HCT116 (cell line): Measurements from ENCODE around the gene ZEB1. TPM values are rescaled to one million over a fixed set of nuclear protein-coding genes. Genes with fewer than 3 reads are reported as not detected.

Source experiments
- ATAC-seq: fragments of 200-7000 bp; cut with Tn5 transposase; 2 replicates; pipeline ENCODE4 v1.9.1; 2020; ENCODE audit warnings: mild to moderate bottlenecking, moderate library complexity
- BruUV-seq: library from RNA; stranded (reverse); fragments of 400-500 nt; replicated peaks from 2 replicates; lab custom pipeline; 2021; lab: Mats Ljungman, UMichigan
- CTCF ChIA-PET: fragments of 300-600 bp; sonication (Branson Sonifier 250); formaldehyde crosslinking; loops from one replicate; lab custom pipeline; 2021; ENCODE audit warnings: antibody characterized with exemption; lab: Charles Lee
- POLR2A ChIA-PET: fragments of 300-600, 350-600 bp; sonication (Branson Sonifier 250); formaldehyde crosslinking; loops from one replicate; lab custom pipeline; 2021; ENCODE audit warnings: antibody characterized with exemption; lab: Charles Lee
- RAD21 ChIA-PET, 2 experiments: fragments of 300-600 bp; sonication (Branson Sonifier 250); formaldehyde crosslinking; loops; one replicate each; lab custom pipeline; 2023; ENCODE audit warnings: low total read pairs in 2 of 2; ENCODE audit not compliant: uncharacterized antibody in 2 of 2, unreplicated experiment in 2 of 2, low non-redundant PET in 1 of 2; lab: Charles Lee
- DNase-seq: peaks from one replicate; pipeline ENCODE4 v3.0.0-alpha.2; 2010; ENCODE audit warnings: low read depth, low spot score
- H2AFZ ChIP-seq: fragments of 200-600 bp; shearing (Covaris generic), sonication (generic); 2 replicates; pipeline ENCODE4 v1.6.1; 2017; ENCODE audit warnings: low read depth, mixed run types, mixed read lengths, antibody characterized with exemption, low read length; ENCODE audit not compliant: poor library complexity, severe bottlenecking
- H3K27ac ChIP-seq: 2 replicates; pipeline ENCODE4 v1.5.1; 2012; ENCODE audit warnings: low read depth, low read length
- H3K27me3 ChIP-seq: fragments of 200-600 bp; sonication (generic); 2 replicates; pipeline ENCODE4 v1.6.1; 2016; ENCODE audit warnings: mixed run types, low read length, mixed read lengths; ENCODE audit not compliant: insufficient read depth
- H3K36me3 ChIP-seq, 2 experiments: fragments of 200-500 bp in 1 of 2; fragments of 200-600 bp in 1 of 2; sonication (Bioruptor generic) in 1 of 2; sonication (generic) in 1 of 2; 2 replicates each; pipeline versions ENCODE4 v1.5.1 to v1.6.1; 2014 to 2016; ENCODE audit warnings: low read length in 2 of 2, inconsistent platforms in 1 of 2, mixed read lengths in 1 of 2, mixed run types in 1 of 2; ENCODE audit not compliant: insufficient read depth in 2 of 2, control insufficient read depth in 1 of 2
- H3K4me1 ChIP-seq, 2 experiments: fragments of 200-600 bp in 1 of 2; sonication (generic) in 1 of 2; 2 replicates each; pipeline versions ENCODE4 v1.5.1 to v1.6.1; 2012 to 2017; ENCODE audit warnings: low read length in 2 of 2, inconsistent platforms in 1 of 2, mild to moderate bottlenecking in 1 of 2, mixed read lengths in 1 of 2, mixed run types in 1 of 2, moderate library complexity in 1 of 2; ENCODE audit not compliant: insufficient read depth in 2 of 2, control insufficient read depth in 1 of 2
- H3K4me2 ChIP-seq: fragments of 200-600 bp; sonication (generic); 2 replicates; pipeline ENCODE4 v1.6.1; 2017; ENCODE audit warnings: mixed run types, low read length, mixed read lengths
- H3K4me3 ChIP-seq, 2 experiments: fragments of 200-600 bp in 1 of 2; sonication (generic) in 1 of 2; replicated peaks in 1 of 2; 2 replicates each; pipeline ENCODE4 v1.5.1; 2011 to 2016; ENCODE audit warnings: low read length in 2 of 2, control low read depth in 1 of 2, low read depth in 1 of 2, mild to moderate bottlenecking in 1 of 2, mixed read lengths in 1 of 2, mixed run types in 1 of 2
- H3K79me2 ChIP-seq: fragments of 200-600 bp; sonication (generic); 2 replicates; pipeline ENCODE4 v1.6.1; 2017; ENCODE audit warnings: mild to moderate bottlenecking, mixed run types, low read length, moderate library complexity, mixed read lengths; ENCODE audit not compliant: insufficient read depth
- H3K9ac ChIP-seq: fragments of 200-600 bp; sonication (generic); 2 replicates; pipeline ENCODE4 v1.6.1; 2016; ENCODE audit warnings: low read length, mixed read lengths
- H3K9me2 ChIP-seq: fragments of 200-600 bp; sonication (generic), shearing (Covaris generic); 2 replicates; pipeline ENCODE4 v1.6.1; 2017; ENCODE audit warnings: mixed run types, mild to moderate bottlenecking, moderate library complexity; ENCODE audit not compliant: insufficient read depth
- H3K9me3 ChIP-seq, 2 experiments: fragments of 200-500 bp in 1 of 2; fragments of 200-600 bp in 1 of 2; sonication (Bioruptor generic) in 1 of 2; sonication (generic) in 1 of 2; 2 replicates each; pipeline ENCODE4 v1.6.1; 2014 to 2017; ENCODE audit warnings: low read length in 2 of 2, mixed read lengths in 2 of 2, inconsistent platforms in 1 of 2, low read depth in 1 of 2, mild to moderate bottlenecking in 1 of 2, mixed run types in 1 of 2, moderate library complexity in 1 of 2; ENCODE audit not compliant: control insufficient read depth in 1 of 2, insufficient read depth in 1 of 2
- H4K20me1 ChIP-seq: fragments of 200-600 bp; sonication (generic), shearing (Covaris generic); 2 replicates; pipeline ENCODE4 v1.6.1; 2017; ENCODE audit warnings: mixed run types, mild to moderate bottlenecking, moderate library complexity; ENCODE audit not compliant: insufficient read depth
- ATF3 ChIP-seq: IDR thresholded peaks from 2 replicates; pipeline ENCODE4 v1.6.1; 2012
- CBX3 ChIP-seq: IDR thresholded peaks from 2 replicates; pipeline ENCODE4 v1.6.1; 2012; ENCODE audit warnings: low read depth
- CEBPB ChIP-seq: IDR thresholded peaks from 2 replicates; pipeline ENCODE4 v1.6.1; 2012; ENCODE audit warnings: low read depth
- CTCF ChIP-seq, 3 experiments: fragments of 200-600 bp in 1 of 3; sonication (generic) in 1 of 3; IDR thresholded peaks in 2 of 3; conservative IDR thresholded peaks in 1 of 3; 2 replicates each; pipeline ENCODE4 v1.5.1; 2012 to 2017; ENCODE audit warnings: low read depth in 2 of 3, low read length in 2 of 3, antibody characterized with exemption in 1 of 3, borderline replicate concordance in 1 of 3, control low read depth in 1 of 3, mild to moderate bottlenecking in 1 of 3, mixed read lengths in 1 of 3, mixed run types in 1 of 3, moderate library complexity in 1 of 3; ENCODE audit not compliant: insufficient read depth in 1 of 3
- EGR1 ChIP-seq: IDR thresholded peaks from 2 replicates; pipeline ENCODE4 v1.6.1; 2012; ENCODE audit warnings: low read depth
- EZH2 ChIP-seq: fragments of 200-600 bp; sonication (generic); IDR thresholded peaks from 2 replicates; pipeline ENCODE4 v1.6.1; 2017; ENCODE audit warnings: antibody characterized with exemption, mixed run types
- EZH2phosphoT487 ChIP-seq: fragments of 200-600 bp; IDR thresholded peaks from 2 replicates; pipeline ENCODE4 v1.6.1; 2018; ENCODE audit warnings: antibody characterized with exemption, borderline replicate concordance
- JUND ChIP-seq: IDR thresholded peaks from 2 replicates; pipeline ENCODE4 v1.6.1; 2012
- POLR2A ChIP-seq: IDR thresholded peaks from 2 replicates; pipeline ENCODE4 v1.7.0; 2011; ENCODE audit warnings: borderline replicate concordance; ENCODE audit not compliant: insufficient read depth, insufficient read length; ENCODE audit errors: extremely low read depth
- RAD21 ChIP-seq: IDR thresholded peaks from 2 replicates; pipeline ENCODE4 v1.6.1; 2012; ENCODE audit warnings: low read depth, mild to moderate bottlenecking
- REST ChIP-seq: IDR thresholded peaks from 2 replicates; pipeline ENCODE4 v1.6.1; 2012; ENCODE audit warnings: low read depth
- SIN3A ChIP-seq: IDR thresholded peaks from 2 replicates; pipeline ENCODE4 v1.6.1; 2012; ENCODE audit warnings: low read depth
- SP1 ChIP-seq: IDR thresholded peaks from 2 replicates; pipeline ENCODE4 v1.6.1; 2012; ENCODE audit warnings: low read depth
- SRF ChIP-seq: IDR thresholded peaks from 2 replicates; pipeline ENCODE4 v1.6.1; 2012; ENCODE audit warnings: low read depth
- TCF7L2 ChIP-seq: IDR thresholded peaks from 2 replicates; pipeline ENCODE4 v1.7.0; 2011; ENCODE audit warnings: borderline replicate concordance, inconsistent platforms; ENCODE audit not compliant: insufficient read depth, insufficient read length; ENCODE audit errors: extremely low read depth
- YY1 ChIP-seq: IDR thresholded peaks from 2 replicates; pipeline ENCODE4 v1.6.1; 2011; ENCODE audit warnings: low read length, low read depth, moderate library complexity, mild to moderate bottlenecking; ENCODE audit not compliant: insufficient replicate concordance; ENCODE audit errors: extremely low read depth
- ZBTB33 ChIP-seq: IDR thresholded peaks from 2 replicates; pipeline ENCODE4 v1.6.1; 2011; ENCODE audit warnings: mild to moderate bottlenecking, low read length, moderate library complexity; ENCODE audit not compliant: insufficient replicate concordance; ENCODE audit errors: extremely low read depth
- ZNF274 ChIP-seq: fragments of 200-500 bp; sonication (Bioruptor generic); IDR thresholded peaks from 2 replicates; pipeline ENCODE4 v1.6.1; 2014; ENCODE audit warnings: mild to moderate bottlenecking, low read depth, low read length, inconsistent platforms
- intact Hi-C: fragments of 100-400 bp; cut with micrococcal nuclease; formaldehyde crosslinking; loops from 2 replicates; pipeline ENCODE4 v1.10.0; 2022
- total RNA-seq: library from RNA; stranded (reverse); gene quantifications from one replicate; pipeline ENCODE4 v1.2.1, GENCODE V29; 2021; ENCODE audit not compliant: unreplicated experiment

The ZEB1 gene
- total RNA-seq, 1 experiment from 2014 or later = 3.4 TPM

- H3K27me3 ChIP-seq = no peaks in the 10 kb centered on the region
- ChIA-PET POLR2A (no interaction called here), RAD21 (no interaction called here), CTCF (no interaction called here)
- no peaks in the 10 kb centered on the region for H3K36me3 ChIP-seq
- no peak for DNase-seq
- H3K27ac ChIP-seq = no peak overlapping the region
- no peaks in the 10 kb centered on the region for H4K20me1 ChIP-seq
- peaks cover 5 to 10% of the 10 kb centered on the region in 2 experiments; a peak in 3 of 4 replicates for H3K4me1 ChIP-seq
- no peaks in the 10 kb centered on the region for H3K9me2 ChIP-seq
- H3K9ac ChIP-seq = no peak overlapping the region
- no peak for ATAC-seq
- H3K79me2 ChIP-seq = no peaks in the 10 kb centered on the region; the same call in 1 of the 2 replicates
- intact Hi-C loops = no loop called here
- no peak overlapping the region for H2AFZ ChIP-seq
- no peak overlapping the region for H3K4me3 ChIP-seq
- TF ChIP-seq JUND (no peak), CBX3 (no peak), POLR2A (no peak), YY1 (no peak), EGR1 (no peak), SP1 (no peak), SIN3A (no peak), SRF (no peak), CTCF (IDR thresholded peaks at IDR 0.05 in 2 of 3, conservative IDR thresholded peaks at IDR 0.05 in 1 of 3; ENCODE audit: borderline replicate concordance in 1 of 3, insufficient read depth in 1 of 3, low read depth in 2 of 3, low read length in 2 of 3) (no peak), ZBTB33 (no peak), EZH2 (no peak), ZNF274 (no peak), REST (no peak), TCF7L2 (no peak), RAD21 (no peak), ATF3 (no peak), CEBPB (no peak), EZH2phosphoT487 (no peak)
- TF ChIP-seq, all 23 proteins: peak for 0
- Histone ChIP-seq H3K9me3 (no peaks in the 10 kb centered on the region), H3K4me2 (no peak overlapping the region)
- no TSS peak for BruUV-seq
Observed at GRCh38 chr10:31314256-31315150, 4.5 kb upstream of the ZEB1 start.
